OCI-LY7 (cell line): ENCODE results near the gene RNFT2. TPM values are rescaled to one million over a fixed set of nuclear protein-coding genes. Genes with fewer than 3 reads are reported as not detected.

Experiments
- BruUV-seq: library from RNA; stranded (reverse); fragments of 400-500 nt; replicated peaks from 2 replicates; lab custom pipeline; 2021; lab: Mats Ljungman, UMichigan
- CTCF ChIA-PET: fragments of 300-600 bp; sonication (Branson Sonifier 250); formaldehyde crosslinking; loops from one replicate; lab custom pipeline; 2022; ENCODE audit warnings: antibody characterized with exemption; ENCODE audit not compliant: unreplicated experiment; lab: Charles Lee
- POLR2A ChIA-PET: fragments of 300-600 bp; sonication (Branson Sonifier 250); formaldehyde crosslinking; loops from one replicate; lab custom pipeline; 2022; ENCODE audit warnings: antibody characterized with exemption; lab: Charles Lee
- DNase-seq: peaks from one replicate; pipeline ENCODE4 v3.0.0-alpha.2; 2015; ENCODE audit warnings: low spot score
- H2AFZ ChIP-seq: fragments of 200-600 bp; sonication (generic), shearing (Covaris generic); 2 replicates; pipeline ENCODE4 v1.6.1; 2014; ENCODE audit warnings: mild to moderate bottlenecking, antibody characterized with exemption, low read length, moderate library complexity
- H3K27ac ChIP-seq: fragments of 200-600 bp; sonication (generic); 2 replicates; pipeline ENCODE4 v1.5.1; 2014; ENCODE audit warnings: mixed run types, low read depth, mild to moderate bottlenecking, moderate library complexity, low read length, inconsistent platforms; ENCODE audit not compliant: poor library complexity, severe bottlenecking
- H3K36me3 ChIP-seq: fragments of 200-600 bp; sonication (generic); 2 replicates; pipeline ENCODE4 v1.6.1; 2014; ENCODE audit warnings: mild to moderate bottlenecking, antibody characterized with exemption, low read length, moderate library complexity, mixed read lengths; ENCODE audit not compliant: insufficient read depth
- H3K4me1 ChIP-seq: fragments of 200-600 bp; sonication (generic); 2 replicates; pipeline ENCODE4 v1.5.1; 2014; ENCODE audit warnings: mild to moderate bottlenecking, low read length; ENCODE audit not compliant: insufficient read depth, poor library complexity, severe bottlenecking
- H3K4me2 ChIP-seq: fragments of 200-600 bp; sonication (generic); 2 replicates; pipeline ENCODE4 v1.6.1; 2014; ENCODE audit warnings: mild to moderate bottlenecking, low read length
- H3K4me3 ChIP-seq: fragments of 200-600 bp; sonication (generic); 2 replicates; pipeline ENCODE4 v1.5.1; 2014; ENCODE audit warnings: mild to moderate bottlenecking, low read depth, low read length; ENCODE audit not compliant: poor library complexity, severe bottlenecking
- H3K79me2 ChIP-seq: fragments of 200-600 bp; sonication (generic); 2 replicates; pipeline ENCODE4 v1.6.1; 2016; ENCODE audit warnings: low read depth, mild to moderate bottlenecking, low read length, moderate library complexity, mixed read lengths; ENCODE audit not compliant: insufficient read depth
- H3K9me2 ChIP-seq: fragments of 200-600 bp; sonication (generic); 2 replicates; pipeline ENCODE4 v1.6.1; 2016; ENCODE audit warnings: mild to moderate bottlenecking, low read length, mixed read lengths; ENCODE audit not compliant: insufficient read depth
- H3K9me3 ChIP-seq: fragments of 200-600 bp; sonication (generic); 2 replicates; pipeline ENCODE4 v1.6.1; 2014; ENCODE audit warnings: mild to moderate bottlenecking, mixed run types, low read length, mixed read lengths
- H4K20me1 ChIP-seq: fragments of 200-600 bp; sonication (generic); 2 replicates; pipeline ENCODE4 v1.6.1; 2014; ENCODE audit warnings: mild to moderate bottlenecking, antibody characterized with exemption, low read length, moderate library complexity, mixed read lengths; ENCODE audit not compliant: insufficient read depth
- EZH2phosphoT487 ChIP-seq: fragments of 200-600 bp; sonication (generic); IDR thresholded peaks from 2 replicates; pipeline ENCODE4 v1.6.1; 2018; ENCODE audit warnings: low read depth, borderline replicate concordance, mild to moderate bottlenecking, mixed run types, antibody characterized with exemption, low read length, moderate library complexity, mixed read lengths
- intact Hi-C: fragments of 100-400 bp; cut with micrococcal nuclease; formaldehyde crosslinking; loops from one replicate; pipeline ENCODE4 v1.10.0; 2022; ENCODE audit not compliant: unreplicated experiment
- total RNA-seq, 2 experiments: library from RNA; depleted of rRNA in 1 of 2; stranded (reverse); fragments of >200 nt in 1 of 2; shearing (Covaris generic) in 1 of 2; gene quantifications; 2 replicates each; pipeline ENCODE4 v1.2.3, GENCODE V29; 2014 to 2022
- TF ChIP-seq, protein P1 (sequence below): fragments of 200-600 bp; sonication (generic); conservative IDR thresholded peaks from 2 replicates; pipeline ENCODE4 v1.5.1; 2014; ENCODE audit warnings: mild to moderate bottlenecking, antibody characterized with exemption, low read length, moderate library complexity, mixed read lengths

The RNFT2 gene
- total RNA-seq, 2 experiments from 2014 or later = 40.2 to 62.2 TPM

DNA sequence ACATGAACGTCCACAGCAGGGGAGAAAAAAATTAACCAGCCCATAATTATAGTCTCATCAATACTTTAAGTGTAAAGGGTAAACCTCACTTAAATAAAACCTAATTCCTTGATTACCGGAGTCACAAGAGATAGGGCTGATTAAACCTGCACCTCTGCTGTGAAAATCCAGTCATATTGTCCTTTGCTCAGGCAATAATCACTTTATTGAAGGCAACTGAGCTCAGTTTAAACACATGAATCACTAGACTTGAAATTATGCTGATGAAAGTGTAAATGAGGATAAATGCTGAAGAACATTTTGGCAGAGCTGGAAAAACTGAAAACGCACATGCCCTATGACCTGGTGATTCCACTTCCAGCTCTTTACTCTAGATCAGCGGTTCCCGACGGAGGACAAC, 149.8 kb downstream of the RNFT2 start:
- no TSS peak for BruUV-seq

GRCh38 chr12:116890330-116890729, 152.2 kb downstream of the RNFT2 start:
- no peak overlapping the region for H3K4me3 ChIP-seq
- DNase-seq = no peak
- peaks cover 9% of the 10 kb centered on the region for H3K4me1 ChIP-seq
- ChIA-PET CTCF (no interaction called here), POLR2A (interaction anchor here (1.2 kb wide), 1 partner anchor 31 kb away, joined by 3 read pairs; no protein-coding TSS in a partner anchor)
- no peaks in the 10 kb centered on the region for H3K36me3 ChIP-seq
- intact Hi-C loops = no loop called here
- TF ChIP-seq, protein P1, sequence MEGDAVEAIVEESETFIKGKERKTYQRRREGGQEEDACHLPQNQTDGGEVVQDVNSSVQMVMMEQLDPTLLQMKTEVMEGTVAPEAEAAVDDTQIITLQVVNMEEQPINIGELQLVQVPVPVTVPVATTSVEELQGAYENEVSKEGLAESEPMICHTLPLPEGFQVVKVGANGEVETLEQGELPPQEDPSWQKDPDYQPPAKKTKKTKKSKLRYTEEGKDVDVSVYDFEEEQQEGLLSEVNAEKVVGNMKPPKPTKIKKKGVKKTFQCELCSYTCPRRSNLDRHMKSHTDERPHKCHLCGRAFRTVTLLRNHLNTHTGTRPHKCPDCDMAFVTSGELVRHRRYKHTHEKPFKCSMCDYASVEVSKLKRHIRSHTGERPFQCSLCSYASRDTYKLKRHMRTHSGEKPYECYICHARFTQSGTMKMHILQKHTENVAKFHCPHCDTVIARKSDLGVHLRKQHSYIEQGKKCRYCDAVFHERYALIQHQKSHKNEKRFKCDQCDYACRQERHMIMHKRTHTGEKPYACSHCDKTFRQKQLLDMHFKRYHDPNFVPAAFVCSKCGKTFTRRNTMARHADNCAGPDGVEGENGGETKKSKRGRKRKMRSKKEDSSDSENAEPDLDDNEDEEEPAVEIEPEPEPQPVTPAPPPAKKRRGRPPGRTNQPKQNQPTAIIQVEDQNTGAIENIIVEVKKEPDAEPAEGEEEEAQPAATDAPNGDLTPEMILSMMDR = no peak
- TF ChIP-seq EZH2phosphoT487 = no peak
- H4K20me1 ChIP-seq = no peaks in the 10 kb centered on the region
- H3K4me2 ChIP-seq = no peak overlapping the region
- H3K9me3 ChIP-seq = no peaks in the 10 kb centered on the region
- BruUV-seq = no TSS peak
- no peaks in the 10 kb centered on the region for H3K79me2 ChIP-seq
- H2AFZ ChIP-seq = no peak overlapping the region
- no peaks in the 10 kb centered on the region for H3K9me2 ChIP-seq
- H3K27ac ChIP-seq = no peak overlapping the region

More for the DNA sequence above, 149.8 kb downstream of the RNFT2 start:
- CTCF ChIA-PET = no interaction called here
- Histone ChIP-seq H3K4me2 (no peak overlapping the region), H3K4me1 (peaks cover 21% of the 10 kb centered on the region), H3K27ac (no peak overlapping the region), H3K9me2 (no peaks in the 10 kb centered on the region), H4K20me1 (no peaks in the 10 kb centered on the region), H3K4me3 (no peak overlapping the region), H3K9me3 (no peaks in the 10 kb centered on the region), H2AFZ (no peak overlapping the region), H3K36me3 (no peaks in the 10 kb centered on the region), H3K79me2 (no peaks in the 10 kb centered on the region)
- TF ChIP-seq, protein P1 = no peak
- intact Hi-C loops = loop anchor here (10.0 kb wide), 1 partner anchor 227 kb away; no protein-coding TSS in a partner anchor
- DNase-seq = no peak
- POLR2A ChIA-PET = interaction anchor here (0.5 to 0.7 kb wide), 2 partner anchors 8 to 234 kb away, joined by 3 to 6 read pairs; no protein-coding TSS in a partner anchor

GRCh38 chr12:116891019-116891418, 152.9 kb downstream of the RNFT2 start:
- Histone ChIP-seq H3K27ac (no peak overlapping the region), H3K9me2 (no peaks in the 10 kb centered on the region), H2AFZ (no peak overlapping the region), H3K36me3 (no peaks in the 10 kb centered on the region), H3K79me2 (no peaks in the 10 kb centered on the region), H3K9me3 (no peaks in the 10 kb centered on the region), H4K20me1 (no peaks in the 10 kb centered on the region), H3K4me3 (no peak overlapping the region), H3K4me1 (peaks cover 2% of the 10 kb centered on the region), H3K4me2 (no peak overlapping the region)
- TF ChIP-seq, protein P1 = no peak
- no peak for TF ChIP-seq EZH2phosphoT487
- CTCF ChIA-PET = interaction anchor here (0.6 kb wide), 1 partner anchor 74 kb away, joined by 3 read pairs; no protein-coding TSS in a partner anchor
- BruUV-seq = no TSS peak
- POLR2A ChIA-PET = interaction anchor here (0.7 to 1.3 kb wide), 6 partner anchors 8 to 580 kb away, joined by 3 to 6 read pairs (median 4); no protein-coding TSS in a partner anchor
- no peak for DNase-seq
- intact Hi-C loops = no loop called here
